GM10266 (cell line): ENCODE data around the gene XK.
A peak's percentile ranks its signal among the peaks of the same experiment; 100 is the strongest.
"Not testable (repeated sequence)": the region's sequence is repeated elsewhere in the genome, so short reads cannot be mapped to it uniquely, and the experiment has no call there.

Experiments
- DNase-seq: peaks from one replicate; pipeline ENCODE4 v3.0.0; 2012; ENCODE audit errors: extremely low spot score
- CTCF ChIP-seq: IDR thresholded peaks from 2 replicates; pipeline ENCODE4 v1.5.1; 2012; ENCODE audit warnings: mild to moderate bottlenecking, low read depth; ENCODE audit not compliant: control insufficient read depth, insufficient read depth; ENCODE audit errors: missing control alignments

XK gene

DNA sequence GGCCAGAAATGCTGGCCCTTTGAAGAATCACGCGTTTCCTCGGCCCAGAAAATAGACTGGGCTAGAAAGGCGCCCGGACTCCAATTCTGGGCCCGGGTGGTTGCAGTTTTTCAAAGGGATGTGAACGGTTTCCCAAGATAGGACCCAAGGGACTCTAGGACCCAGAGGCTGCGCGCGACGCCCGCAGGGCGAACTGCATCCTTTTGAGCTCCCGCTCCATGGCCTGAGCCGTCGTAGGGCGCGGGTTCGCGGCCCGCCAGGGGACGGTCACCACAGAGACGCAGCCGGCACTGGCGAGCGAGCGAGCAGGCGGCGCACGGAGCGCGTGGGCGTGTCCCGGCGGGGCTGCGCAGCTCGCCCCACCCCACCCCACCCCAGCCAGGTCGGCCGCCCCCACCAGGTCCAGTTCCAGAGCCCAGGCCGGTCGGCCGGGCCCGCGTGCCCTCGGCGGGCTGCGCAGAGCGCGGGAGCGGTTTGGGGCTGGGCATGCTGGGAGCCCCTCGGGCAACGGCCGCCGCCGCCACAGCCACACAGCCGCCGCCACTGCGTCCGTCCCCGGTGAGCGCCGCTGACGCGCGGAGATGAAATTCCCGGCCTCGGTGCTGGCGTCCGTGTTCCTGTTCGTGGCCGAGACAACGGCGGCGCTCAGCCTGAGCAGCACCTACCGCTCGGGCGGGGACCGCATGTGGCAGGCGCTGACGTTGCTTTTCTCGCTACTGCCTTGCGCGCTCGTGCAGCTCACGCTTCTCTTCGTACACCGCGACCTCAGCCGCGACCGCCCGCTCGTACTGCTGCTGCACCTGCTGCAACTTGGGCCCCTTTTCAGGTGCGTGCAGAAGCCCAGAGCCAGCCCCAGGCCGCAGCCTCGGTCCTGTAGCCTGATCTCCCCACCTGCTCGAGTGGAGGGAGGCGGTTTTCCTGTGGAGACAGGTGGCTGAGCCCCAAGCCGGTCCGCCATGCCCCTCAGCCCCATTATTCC lies at the start of gene XK:
XK (plus strand) TSS at position 411 of the 979 bp plus-strand sequence; CDS start at position 582, 171 bp downstream.
- no peak for TF ChIP-seq CTCF
- DNase-seq, result peak; percentile 15

DNA sequence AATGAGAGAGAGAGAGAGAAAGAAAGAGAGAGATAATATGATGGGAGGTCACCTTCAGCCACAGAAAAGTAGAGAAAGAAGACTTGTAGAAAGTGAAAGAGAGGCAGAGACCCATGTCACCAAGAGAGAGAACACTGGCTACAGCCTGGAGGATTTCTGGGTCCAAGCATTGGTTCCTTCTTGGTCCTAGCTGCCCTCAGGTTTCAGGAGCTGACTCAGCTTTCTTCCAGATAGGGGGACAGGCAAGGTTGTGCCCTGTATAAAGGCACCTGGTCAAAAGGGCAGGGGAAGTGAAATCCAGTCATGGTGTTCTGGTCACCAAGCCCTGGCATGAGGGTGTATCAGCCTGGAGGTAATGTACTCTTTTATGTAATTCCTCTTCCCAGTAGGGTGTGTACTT lies 47.5 kb upstream of the XK start:
- DNase-seq, result no peak

GRCh38 chrX:37640142-37640541 lies 45.4 kb upstream of the XK start:
- DNase-seq, result no peak

More for the DNA sequence above, 47.5 kb upstream of the XK start:
- no peak for TF ChIP-seq CTCF

DNA sequence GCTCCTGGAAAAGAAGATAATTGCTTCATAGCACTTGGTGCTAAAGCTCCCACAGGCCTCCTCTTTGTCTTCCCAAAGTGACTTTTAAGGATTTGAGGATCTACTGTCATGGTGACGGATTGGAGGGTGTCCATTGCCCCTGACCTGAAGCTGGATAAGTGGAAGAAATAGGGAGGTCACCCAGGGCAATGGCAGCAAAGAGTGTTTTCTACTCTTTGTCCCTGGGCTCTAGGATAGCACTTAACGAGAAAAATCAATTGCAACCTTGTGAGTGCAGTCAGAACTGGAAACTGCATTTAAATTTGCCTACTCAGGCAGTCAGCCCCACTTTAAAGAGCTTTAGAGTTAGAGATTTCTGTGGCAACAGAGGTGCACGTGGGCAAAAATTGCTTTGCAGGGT lies 43.7 kb upstream of the XK start:
- no peak for DNase-seq
- no peak for TF ChIP-seq CTCF

More at GRCh38 chrX:37640142-37640541, 45.4 kb upstream of the XK start:
- no peak for TF ChIP-seq CTCF

DNA sequence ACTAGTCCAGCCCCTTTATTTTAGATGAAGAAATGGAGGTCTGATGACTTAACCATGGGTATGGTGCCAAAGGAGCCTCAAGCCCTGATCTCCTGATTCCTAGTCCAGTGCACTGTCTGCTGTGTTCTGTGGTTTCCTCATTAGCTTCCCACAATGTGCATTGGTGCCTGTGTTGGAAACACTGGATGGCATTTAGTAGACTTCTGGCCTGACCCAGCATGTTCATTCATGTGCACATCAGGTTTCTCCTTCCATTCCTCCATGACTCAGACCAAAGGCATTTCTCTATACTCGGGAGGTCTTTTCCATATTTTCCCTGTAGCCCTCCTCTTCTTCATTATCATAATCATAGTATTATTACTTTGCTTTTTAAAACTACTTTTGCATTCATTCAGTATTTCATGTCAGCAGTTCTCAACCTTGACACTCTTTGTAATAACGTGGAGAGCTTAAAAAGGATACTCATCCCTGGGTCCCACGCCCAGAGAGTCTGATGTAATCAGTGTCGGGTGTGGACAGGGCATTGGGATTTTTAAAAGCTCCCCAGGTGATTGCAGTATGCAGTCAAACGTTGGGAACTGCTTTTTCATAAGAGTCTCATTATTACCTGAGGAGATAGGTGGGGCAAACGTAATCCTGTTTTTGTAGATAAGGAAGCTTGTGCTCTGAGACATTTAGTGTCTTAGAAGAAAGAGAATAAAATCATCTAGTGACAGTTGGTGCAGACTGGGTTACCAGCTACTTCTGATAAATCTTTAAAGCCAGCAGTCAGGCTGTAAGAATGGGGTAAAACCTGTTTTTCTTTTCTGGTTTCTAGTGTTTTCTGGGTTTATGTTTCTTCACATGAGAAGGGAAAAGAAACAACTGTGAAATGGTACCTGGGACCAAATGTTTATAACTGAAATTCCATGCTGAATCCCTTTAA lies 40.9 kb upstream of the XK start:
- no peak for TF ChIP-seq CTCF
- no peak for DNase-seq

DNA sequence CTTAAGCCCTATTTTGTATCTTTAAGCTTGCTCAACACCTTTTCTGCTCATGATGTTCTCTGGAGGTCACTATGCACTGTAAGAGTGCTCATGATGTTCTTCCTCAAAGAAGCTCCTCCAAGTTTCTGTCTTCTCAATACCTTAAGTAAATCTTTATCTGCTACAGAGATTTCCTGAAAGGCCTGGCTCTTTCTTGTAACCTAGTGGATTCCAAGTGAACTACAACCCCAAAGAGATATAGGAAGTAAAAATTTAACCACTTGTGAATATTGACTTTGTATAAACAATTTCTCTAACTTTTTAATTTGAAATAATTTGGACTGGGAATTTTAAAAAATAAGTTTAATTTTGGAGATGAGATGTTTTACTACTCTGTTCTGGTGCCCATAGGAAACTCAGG lies 39.3 kb upstream of the XK start:
- DNase-seq, result no peak
- no peak for TF ChIP-seq CTCF

GRCh38 chrX:37650879-37651278 lies 34.7 kb upstream of the XK start:
- not testable (repeated sequence) for DNase-seq
